HG03342 (cell line): ENCODE data around the gene PNMA6A.
"Not testable (repeated sequence)": the region's sequence is repeated elsewhere in the genome, so short reads cannot be mapped to it uniquely, and the experiment has no call there.

Experiments used
- ATAC-seq: cut with Tn5 transposase; IDR thresholded peaks from one replicate; pipeline ENCODE4 v1.9.1; 2021; ENCODE audit warnings: mild to moderate bottlenecking, moderate library complexity; ENCODE audit not compliant: unreplicated experiment

PNMA6A gene

DNA sequence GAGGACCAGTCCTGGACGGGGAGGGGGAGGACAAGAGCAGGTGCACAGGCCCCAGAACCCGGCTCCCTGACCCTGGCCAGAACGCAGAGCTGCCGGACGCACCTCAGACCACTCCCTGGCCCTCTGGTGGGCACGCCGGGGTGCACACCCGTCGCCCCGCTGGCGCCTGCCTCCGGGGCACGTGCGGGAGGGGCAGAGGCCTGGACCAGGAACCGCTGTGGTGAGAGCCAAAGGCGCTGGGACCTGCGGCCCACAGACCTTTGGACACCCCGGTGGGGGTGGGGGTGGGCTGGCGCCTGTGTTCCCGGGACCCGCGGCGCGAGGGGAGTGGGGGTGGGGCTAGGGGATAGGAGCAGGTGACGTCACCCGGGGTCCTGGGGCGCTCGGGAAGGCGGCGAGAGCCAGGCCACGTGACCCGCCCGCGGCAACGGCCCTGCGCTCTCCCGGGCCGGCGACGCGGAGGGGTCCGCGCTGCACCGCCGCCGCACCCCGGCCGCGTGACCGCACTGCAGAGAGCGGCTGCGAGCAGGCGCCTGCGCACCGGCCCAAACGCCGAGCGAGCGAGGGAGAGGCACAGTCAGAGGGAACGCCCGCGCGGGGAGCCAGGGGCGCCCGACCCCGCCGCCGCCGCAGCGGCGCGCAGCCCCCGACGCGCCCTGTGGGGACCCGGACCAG, at the start of gene PNMA6A:
Gene PNMA6A (plus strand): TSS at position 546 of the 675 bp plus-strand sequence. CDS start 609 bp downstream, outside the sequence.
- not testable (repeated sequence) for ATAC-seq

DNA sequence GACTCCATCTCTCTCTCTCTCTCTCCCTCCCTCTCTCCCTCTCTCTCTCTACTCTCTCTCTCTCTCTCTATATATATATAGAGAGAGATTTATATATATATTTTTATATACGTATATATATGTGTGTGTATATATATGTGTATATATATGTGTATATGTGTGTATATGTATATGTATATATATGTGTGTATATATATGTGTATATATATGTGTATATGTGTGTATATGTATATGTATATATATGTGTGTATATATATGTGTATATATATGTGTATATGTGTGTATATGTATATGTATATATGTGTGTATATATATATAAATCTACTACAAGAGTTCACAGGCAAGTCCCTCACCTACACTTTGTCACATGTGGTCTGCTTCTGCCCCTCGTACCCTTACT, 45.8 kb upstream of the PNMA6A start:
- ATAC-seq, result not testable (repeated sequence)

GRCh38 chrX:153028487-153028886, 43.8 kb upstream of the PNMA6A start:
- not testable (repeated sequence) for ATAC-seq

DNA sequence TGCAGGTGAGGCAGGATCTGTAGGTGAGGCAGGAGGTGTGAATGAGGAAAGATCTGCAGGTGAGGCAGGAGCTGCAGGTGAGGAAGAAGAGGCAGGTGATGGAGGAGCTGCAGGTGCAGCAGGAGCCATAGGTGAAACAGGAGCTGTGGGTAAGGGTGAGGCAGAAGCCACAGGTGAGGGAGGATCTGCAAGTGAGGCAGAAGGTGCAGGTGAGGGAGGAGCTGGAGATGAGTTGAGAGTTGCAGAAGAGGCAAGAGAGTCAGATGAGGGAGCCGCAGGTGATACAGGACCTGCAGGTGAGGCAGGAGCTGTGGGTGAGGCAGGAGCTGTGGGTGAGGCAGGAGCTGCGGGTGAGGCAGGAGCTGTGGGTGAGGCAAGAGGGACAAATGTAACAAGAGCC, 43.1 kb upstream of the PNMA6A start:
- ATAC-seq, result no peak

DNA sequence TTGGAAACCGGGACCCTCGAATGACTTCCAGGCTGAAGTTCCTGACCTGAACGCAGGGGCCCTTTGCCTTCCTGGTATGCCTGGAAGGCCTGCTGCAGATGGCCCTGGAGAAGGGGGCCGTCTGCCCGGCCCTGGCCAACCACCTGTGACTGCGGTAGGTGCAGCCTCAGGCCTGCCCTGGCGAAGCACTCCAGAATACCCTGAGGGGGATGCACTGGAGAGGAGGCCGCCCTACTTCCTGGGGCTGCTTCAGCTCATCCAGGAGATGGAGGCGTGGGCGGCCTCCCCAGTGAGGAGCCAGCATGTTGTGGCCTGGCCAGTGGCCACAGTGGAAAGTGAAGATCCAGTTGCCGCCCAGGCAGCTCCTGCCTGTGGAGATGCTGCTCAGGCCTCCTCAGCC, 42.4 kb upstream of the PNMA6A start:
- no peak for ATAC-seq

DNA sequence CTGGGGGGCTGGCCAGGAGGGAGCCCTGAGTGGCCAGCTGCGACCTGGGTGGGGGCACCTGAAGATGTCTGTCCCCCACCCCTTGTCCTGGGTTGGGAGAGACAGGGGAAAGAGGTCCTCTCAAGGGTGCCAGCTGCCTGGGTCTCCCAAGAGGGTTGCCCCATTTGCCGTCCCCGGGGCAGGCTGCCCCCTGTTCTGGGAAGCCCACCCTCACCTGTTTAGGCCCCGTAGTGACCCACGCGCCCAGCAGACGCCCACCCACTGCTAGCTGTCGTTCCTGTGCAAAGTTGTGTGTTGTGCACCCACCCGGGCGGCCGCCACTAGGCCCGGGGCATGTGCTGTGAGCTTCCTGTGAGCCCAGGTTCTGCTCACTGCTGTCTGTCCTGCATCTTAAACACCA, 41.5 kb upstream of the PNMA6A start:
- ATAC-seq, result no peak

- ATAC-seq, result peak; percentile 68
These were observed 39.7 kb upstream of the PNMA6A start for GRCh38 chrX:153032397-153033118.

DNA sequence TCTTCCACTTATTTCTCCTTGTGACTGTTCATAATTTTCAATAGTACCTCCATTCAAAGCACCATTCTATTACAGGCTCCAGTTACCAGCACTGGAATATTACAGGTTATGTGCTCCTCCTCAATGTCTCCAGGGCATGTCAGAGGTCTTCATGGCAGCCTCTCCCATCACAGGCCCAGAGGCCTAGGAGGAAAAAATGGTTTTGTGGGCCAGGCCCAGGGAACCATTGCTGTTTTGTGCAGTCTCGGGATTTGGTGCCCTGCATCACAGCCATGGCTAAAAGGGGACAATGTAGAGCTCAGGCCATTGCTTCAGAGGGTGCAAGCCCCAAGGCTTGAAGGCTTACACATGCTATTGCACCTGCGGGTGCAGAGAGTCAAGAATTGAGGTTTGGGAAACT, 23.2 kb upstream of the PNMA6A start:
- ATAC-seq, result no peak

- no peak for ATAC-seq
These were observed 19.7 kb upstream of the PNMA6A start for GRCh38 chrX:153052534-153052933.

- ATAC-seq, result no peak
These were observed 16.1 kb upstream of the PNMA6A start, which contains the start of gene PNMA3 for GRCh38 chrX:153055871-153056749. Gene PNMA3 (plus strand): TSS chrX:153056470. CDS start chrX:153057056, 586 bp downstream.

GRCh38 chrX:153057281-153057680, 15.0 kb upstream of the PNMA6A start:
- no peak for ATAC-seq

- no peak for ATAC-seq
These were observed 12.8 kb upstream of the PNMA6A start for GRCh38 chrX:153059191-153060094.

GRCh38 chrX:153060095-153060445, 12.2 kb upstream of the PNMA6A start:
- no peak for ATAC-seq

DNA sequence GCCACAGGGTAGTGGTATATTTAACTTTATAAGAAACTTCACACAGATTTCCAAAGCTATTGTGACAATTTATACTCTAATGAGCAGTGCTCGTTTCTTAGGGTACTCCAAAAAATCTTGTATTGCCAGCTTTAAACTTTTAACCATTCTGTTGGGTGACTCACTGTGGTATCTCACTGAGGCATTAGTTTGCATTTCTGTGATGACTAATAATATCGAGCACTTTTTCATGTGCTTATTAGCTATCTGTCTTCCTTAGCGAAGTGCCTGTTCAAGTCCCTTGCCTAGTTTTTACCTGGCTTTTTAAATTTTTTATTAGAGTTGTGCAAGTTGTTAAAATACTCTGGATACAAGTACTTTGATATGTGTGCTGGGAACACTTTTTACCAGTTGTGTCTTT, 10.5 kb upstream of the PNMA6A start:
- ATAC-seq, result no peak

DNA sequence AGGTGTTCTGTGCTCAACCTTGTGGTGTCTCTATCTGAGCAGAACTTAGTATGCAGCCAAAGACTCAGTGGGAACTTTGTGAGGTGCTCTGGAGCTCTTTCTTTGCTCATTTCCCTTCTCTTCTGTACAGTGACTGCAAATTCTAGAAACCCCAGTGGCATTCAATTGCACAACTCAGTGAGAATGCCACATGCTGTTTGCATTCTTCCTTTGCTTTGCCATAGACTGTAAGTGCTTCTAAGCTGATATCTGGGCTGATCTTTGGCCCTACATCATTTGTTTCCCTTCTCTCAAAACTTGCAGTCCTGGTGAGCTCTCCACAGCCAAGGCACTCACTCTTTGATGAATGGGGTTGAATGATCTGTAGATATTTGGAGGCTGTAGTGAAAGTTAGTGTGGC, 8.9 kb upstream of the PNMA6A start:
- no peak for ATAC-seq

- ATAC-seq, result no peak
These were observed 8.2 kb upstream of the PNMA6A start for GRCh38 chrX:153064061-153064460.

- ATAC-seq, result no peak
These were observed 6.9 kb upstream of the PNMA6A start for GRCh38 chrX:153065389-153065788.

DNA sequence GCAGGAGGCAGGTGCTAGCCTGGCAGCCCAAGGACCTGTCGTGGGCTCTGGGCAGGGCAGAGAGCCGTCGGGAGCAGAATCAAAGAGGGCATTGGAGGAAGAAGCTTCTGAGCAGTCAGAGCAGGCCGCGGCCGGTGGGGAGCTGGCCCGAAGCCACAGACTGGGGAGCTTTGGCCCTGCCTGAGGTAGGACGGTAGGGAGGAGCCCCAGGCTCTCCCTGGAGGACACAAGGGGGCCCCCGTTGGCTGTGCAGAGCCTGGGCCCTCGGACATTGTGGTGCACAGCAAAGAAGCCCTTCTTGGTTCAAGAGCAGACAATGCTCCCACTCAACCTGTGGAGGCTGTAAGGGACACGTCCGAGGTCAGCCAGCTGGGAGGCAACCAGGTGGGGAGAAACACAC, 5.9 kb upstream of the PNMA6A start:
- not testable (repeated sequence) for ATAC-seq

- ATAC-seq, result not testable (repeated sequence)
These were observed 1.1 kb downstream of the PNMA6A start for GRCh38 chrX:153073331-153073730.

GRCh38 chrX:153074262-153074899, 2.1 kb downstream of the PNMA6A start:
- ATAC-seq, result no peak
